GM19397 (cell line): ENCODE data around the gene PCNX3.

ENCODE experiments used
- ATAC-seq: cut with Tn5 transposase; IDR thresholded peaks from one replicate; pipeline ENCODE4 v1.9.1; 2021; ENCODE audit warnings: mild to moderate bottlenecking, moderate library complexity; ENCODE audit not compliant: unreplicated experiment

Gene PCNX3

GRCh38 chr11:65615229-65615949 lies at the start of gene PCNX3:
Gene PCNX3, plus strand, starts transcription at chr11:65615776. Its CDS starts 536 bp downstream, at chr11:65616312.
- peak; percentile 68 for ATAC-seq

GRCh38 chr11:65569164-65569972 lies 46.2 kb upstream of the PCNX3 start:
- peak; percentile 9 for ATAC-seq

GRCh38 chr11:65569973-65570918 lies 45.3 kb upstream of the PCNX3 start, which contains the start of gene ZNRD2:
Gene ZNRD2, plus strand, starts transcription at chr11:65570477. Its CDS starts 15 bp downstream, at chr11:65570492.
- ATAC-seq = peak; percentile 62

GRCh38 chr11:65571420-65571819 lies 44.2 kb upstream of the PCNX3 start:
- ATAC-seq = no peak

- no peak for ATAC-seq
Measured at GRCh38 chr11:65571940-65572339, 43.6 kb upstream of the PCNX3 start.

- ATAC-seq = no peak
Measured at GRCh38 chr11:65572356-65573051, 43.1 kb upstream of the PCNX3 start, which contains the start of gene FAM89B. Gene FAM89B, plus strand, starts transcription at chr11:65572538. Its CDS starts 132 bp downstream, at chr11:65572670.

GRCh38 chr11:65573391-65574079 lies 42.0 kb upstream of the PCNX3 start:
- ATAC-seq = no peak

- no peak for ATAC-seq
Measured at GRCh38 chr11:65574109-65574810, 41.3 kb upstream of the PCNX3 start.

- ATAC-seq = no peak
Measured at GRCh38 chr11:65574811-65575567, 40.6 kb upstream of the PCNX3 start.

GRCh38 chr11:65575568-65576231 lies 39.9 kb upstream of the PCNX3 start, which contains the start of gene EHBP1L1:
Gene EHBP1L1, plus strand, starts transcription at chr11:65576053. Its CDS starts 250 bp downstream, at chr11:65576303.
- peak; percentile 27 for ATAC-seq

- ATAC-seq = no peak
Measured at GRCh38 chr11:65576232-65576866, 39.2 kb upstream of the PCNX3 start.

GRCh38 chr11:65576867-65577755 lies 38.5 kb upstream of the PCNX3 start:
- no peak for ATAC-seq

- ATAC-seq = no peak
Measured at GRCh38 chr11:65577756-65578109, 37.8 kb upstream of the PCNX3 start.

- no peak for ATAC-seq
Measured at GRCh38 chr11:65578134-65578533, 37.4 kb upstream of the PCNX3 start.

GRCh38 chr11:65578667-65579066 lies 36.9 kb upstream of the PCNX3 start:
- ATAC-seq = no peak

- no peak for ATAC-seq
Measured at GRCh38 chr11:65579291-65579690, 36.3 kb upstream of the PCNX3 start.
